ENCODE measurements around the gene SPRY4. TPM values are rescaled to one million over a fixed set of nuclear protein-coding genes. Genes with fewer than 3 reads are reported as not detected.

SPRY4 gene
- total RNA-seq (2021; fragmentation: NEBNext Ultra II Directional; extraction: Animal tissue kit (Norgen Biotek cat#: 25700)) (98.2 and 113 TPM in 2 replicates), polyA plus RNA-seq (2011; rRNA removed) (59.1 and 80.0 TPM in 2 replicates), polyA minus RNA-seq (2011; rRNA and poly(A)+ RNA removed) (78.2 and 94.7 TPM in 2 replicates)
- polyA plus RNA-seq (2011; cell fraction: cytosol; rRNA removed), result 30.4 TPM
- 77.2 TPM for polyA plus RNA-seq (2011; cell fraction: nucleus; rRNA removed)
- 48.8 to 66.0 TPM (median 56.2 TPM) in 4 replicates for polyA plus RNA-seq (2012, experiment 1 of 2)
- polyA plus RNA-seq (2012, experiment 2 of 2), result 30.7 TPM
- 97.0 TPM for polyA plus RNA-seq (2013, experiment 1 of 2)
- 102 TPM for polyA plus RNA-seq (2013, experiment 2 of 2)
- polyA minus RNA-seq (2011; cell fraction: cytosol; rRNA and poly(A)+ RNA removed), result 44.6 TPM
- polyA minus RNA-seq (2011; cell fraction: nucleus; rRNA and poly(A)+ RNA removed), result 95.5 TPM
- long read RNA-seq, experiment 1, full-length matches to known transcripts, result 59 of 60 reads
- long read RNA-seq, experiment 1, partial matches to known transcripts, result 0 of 60 reads
- long read RNA-seq, experiment 1, other reads (novel, unspliced or antisense), result 1 of 60 reads
- long read RNA-seq, experiment 2, full-length matches to known transcripts, result 2 of 3 reads
- long read RNA-seq, experiment 2, partial matches to known transcripts, result 0 of 3 reads
- long read RNA-seq, experiment 2, other reads (novel, unspliced or antisense), result 1 of 3 reads

DNA sequence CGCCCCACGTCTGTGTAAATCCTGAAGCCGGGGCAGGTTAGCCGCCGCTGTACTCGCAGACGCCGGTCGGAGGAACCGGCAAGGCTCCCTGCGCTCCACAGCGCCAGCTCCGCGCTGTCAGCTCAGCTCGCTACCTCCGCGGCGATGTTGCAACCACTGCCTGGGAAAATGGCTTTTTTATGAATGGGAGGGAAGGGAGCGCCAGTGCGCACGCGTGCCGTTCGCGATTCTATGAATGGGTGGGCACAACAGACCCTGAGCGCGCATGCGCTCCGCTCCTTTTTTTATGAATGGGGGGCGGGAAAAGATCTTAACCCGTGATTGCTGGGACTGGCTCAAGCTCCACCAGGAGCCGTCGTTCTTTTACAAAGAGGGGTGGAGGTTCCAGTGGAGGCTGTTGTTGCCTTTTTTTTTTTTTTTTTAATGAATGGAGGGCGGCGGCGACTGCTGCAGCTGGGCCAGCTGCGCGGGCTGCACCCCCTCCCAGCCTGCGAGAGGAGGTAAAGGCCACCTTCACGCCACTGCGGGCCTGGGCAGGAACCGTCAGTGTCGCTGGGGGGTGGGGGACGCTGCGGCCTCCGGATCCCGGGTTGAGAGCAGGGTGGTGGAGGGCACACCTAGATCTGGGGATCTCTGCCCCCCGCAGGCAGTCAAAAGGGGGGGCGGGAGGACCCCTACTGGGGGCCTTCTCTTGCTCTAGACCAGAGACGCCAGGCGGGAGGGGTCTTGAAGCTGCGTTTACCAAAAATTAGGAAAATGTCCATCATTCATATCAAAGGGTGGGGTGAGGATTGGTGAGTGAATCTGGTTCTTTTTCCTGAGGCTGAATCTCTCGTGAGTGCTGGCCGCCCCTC is at the start of gene SPRY4:
TSS of gene SPRY4 (minus strand) at position 151 of the 854 bp plus-strand sequence. CDS start 9,913 bp downstream, outside the sequence.
- peak within 1 kb of the TSS; percentile 99 for H3K18ac ChIP-seq (ENCODE audit: extremely low read depth, low read length)
- H4K5ac ChIP-seq (ENCODE audit: insufficient read length, low read depth, low read length), result peak within 1 kb of the TSS; percentile 95
- H3K4me3 ChIP-seq (ENCODE audit: extremely low read depth in 1 of 4, insufficient read depth in 2 of 4, low read depth in 3 of 4, low read length in 4 of 4), result peak within 1 kb of the TSS; percentile 51 to 95 (median 90)
- DNase-seq (ENCODE audit: low read depth in 1 of 2, low spot score in 2 of 2) (peak; percentile 94 to 96), FAIRE-seq (peak; percentile 89)
- POLR2A ChIA-PET (ENCODE audit: partially characterized antibody), result interaction anchor here (0.6 to 10.7 kb wide), 29 partner anchors 10 to 526 kb away, joined by 3 to 137 read pairs (median 4); no protein-coding TSS in a partner anchor
- H3K23me2 ChIP-seq (ENCODE audit: low read depth, low read length), result peaks cover 29% of the 10 kb centered on the region
- peaks cover 17 to 31% (median 22%) of the 10 kb centered on the region in 4 experiments for H3K4me1 ChIP-seq (replicated peaks in 1 of 4; ENCODE audit: control insufficient read depth in 3 of 4, insufficient read depth in 4 of 4, low read length in 3 of 4)
- peaks cover 0 to 5% (median 0%) of the 10 kb centered on the region in 4 experiments; a peak in 2 of 7 replicates for H3K27me3 ChIP-seq (replicated peaks in 1 of 4; ENCODE audit: control insufficient read depth in 3 of 4, extremely low read depth in 1 of 4, insufficient read depth in 3 of 4, low read length in 3 of 4)
- no peaks in the 10 kb centered on the region for H3K9me3 ChIP-seq (ENCODE audit: insufficient read depth in 2 of 2, low read depth in 1 of 2, low read length in 1 of 2)
- no peak within 1 kb of the TSS for H3K14ac ChIP-seq (ENCODE audit: insufficient read length)
- no peak within 1 kb of the TSS for H2AFZ ChIP-seq (ENCODE audit: low read length)
- H3K36me3 ChIP-seq (ENCODE audit: control insufficient read depth in 2 of 4, insufficient read depth in 4 of 4, low read length in 3 of 4), result no peaks in the 10 kb centered on the region
- peak within 1 kb of the TSS; percentile 75 to 88 (median 76) for H3K9ac ChIP-seq (replicated peaks in 1 of 4; ENCODE audit: extremely low read depth in 1 of 4, low read depth in 3 of 4, low read length in 3 of 4)
- H2BK5ac ChIP-seq (ENCODE audit: low read depth, low read length), result peak within 1 kb of the TSS; percentile 99
- H2BK120ac ChIP-seq (replicated peaks; ENCODE audit: low read depth, low read length), result peak within 1 kb of the TSS; percentile 44
- peak within 1 kb of the TSS; percentile 90 for H3K27ac ChIP-seq (ENCODE audit: low read depth, low read length)
- no peaks in the 10 kb centered on the region; the same call in none of the 2 replicates for H3K79me1 ChIP-seq (ENCODE audit: low read depth, low read length)
- peak within 1 kb of the TSS; percentile 95 to 97 for H3K4me2 ChIP-seq (ENCODE audit: insufficient read depth in 1 of 2, low read depth in 2 of 2, low read length in 2 of 2)
- H3K79me2 ChIP-seq (ENCODE audit: control insufficient read depth in 1 of 2, insufficient read depth in 2 of 2, low read length in 2 of 2), result peaks cover 45 to 69% of the 10 kb centered on the region in 2 experiments
- H3K4ac ChIP-seq (replicated peaks; ENCODE audit: insufficient read length, low read depth, low read length), result peak within 1 kb of the TSS; percentile 87
- H3K56ac ChIP-seq (replicated peaks; ENCODE audit: insufficient read length, low read depth, low read length), result peak within 1 kb of the TSS; percentile 88
- H2BK15ac ChIP-seq (ENCODE audit: low read length), result no peak within 1 kb of the TSS
- CTCF ChIA-PET (ENCODE audit: partially characterized antibody), result interaction anchor here (0.9 to 13.7 kb wide), 10 partner anchors 14 to 221 kb away, joined by 3 to 191 read pairs (median 6); no protein-coding TSS in a partner anchor
- 2% methylated on average over 45 of the region's 54 CpGs; no CpG with 5 or more reads in 1 of the 2 experiments for WGBS, 2 experiments (ENCODE audit: extremely low coverage in 1 of 2, insufficient coverage in 1 of 2, insufficient read length in 1 of 2, insufficient replicate concordance in 2 of 2, low coverage in 1 of 2, low lambda C conversion rate in 2 of 2, missing lambda C conversion rate in 1 of 2)
- peaks cover 23 to 30% of the 10 kb centered on the region in 2 experiments for H4K20me1 ChIP-seq (replicated peaks in 1 of 2; ENCODE audit: control insufficient read depth in 1 of 2, insufficient read depth in 2 of 2, low read length in 2 of 2)
- peak within 1 kb of the TSS; percentile 46; the same call in 1 of the 2 replicates for H2BK12ac ChIP-seq (ENCODE audit: low read depth, low read length)
- H2AK5ac ChIP-seq (ENCODE audit: low read depth, low read length), result no peak within 1 kb of the TSS; the same call in 1 of the 2 replicates
- H4K8ac ChIP-seq (ENCODE audit: extremely low read depth, insufficient read depth, low read length), result peak within 1 kb of the TSS; percentile 91
- peak within 1 kb of the TSS; percentile 99 for H4K91ac ChIP-seq (replicated peaks; ENCODE audit: insufficient read length, low read length)
- H2BK20ac ChIP-seq (ENCODE audit: low read length), result no peak within 1 kb of the TSS
- no peak within 1 kb of the TSS for H3K23ac ChIP-seq (ENCODE audit: insufficient read length)
- peak; percentile 42 for TF ChIP-seq TAF7 (optimal IDR thresholded peaks at IDR 0.05; ENCODE audit: borderline replicate concordance, low read depth, low read length)
- peak; percentile 93 for TF ChIP-seq NRF1 (IDR thresholded peaks at IDR 0.05; ENCODE audit: low read depth, low read length)
- TF ChIP-seq SP4 (IDR thresholded peaks at IDR 0.05; ENCODE audit: low read length), result peak; percentile 35; the same call in 1 of the 2 replicates
- TF ChIP-seq, protein P1, sequence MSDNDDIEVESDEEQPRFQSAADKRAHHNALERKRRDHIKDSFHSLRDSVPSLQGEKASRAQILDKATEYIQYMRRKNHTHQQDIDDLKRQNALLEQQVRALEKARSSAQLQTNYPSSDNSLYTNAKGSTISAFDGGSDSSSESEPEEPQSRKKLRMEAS (IDR thresholded peaks at IDR 0.05), result peak; percentile 57
- no peak for TF ChIP-seq TEAD4 (IDR thresholded peaks at IDR 0.05; ENCODE audit: low read depth, low read length)
- TF ChIP-seq BCL11A (IDR thresholded peaks at IDR 0.05; ENCODE audit: low read depth in 2 of 2, low read length in 2 of 2), result no peak
- peak; percentile 44 for TF ChIP-seq SAP30 (IDR thresholded peaks at IDR 0.05; ENCODE audit: insufficient read depth, insufficient replicate concordance, low read length)

Data from H1 (cell line).